GM19452 (cell line): ENCODE measurements around the gene LMO4.

Source experiments
- ATAC-seq: cut with Tn5 transposase; IDR thresholded peaks from one replicate; pipeline ENCODE4 v1.9.1; 2021; ENCODE audit not compliant: unreplicated experiment

The LMO4 gene

GRCh38 chr1:87327376-87328271, 1.1 kb upstream of the LMO4 start:
- no peak for ATAC-seq

GRCh38 chr1:87329051-87329525, 408 bp downstream of the LMO4 start:
- no peak for ATAC-seq

GRCh38 chr1:87329526-87330056, 911 bp downstream of the LMO4 start:
- ATAC-seq: no peak

DNA sequence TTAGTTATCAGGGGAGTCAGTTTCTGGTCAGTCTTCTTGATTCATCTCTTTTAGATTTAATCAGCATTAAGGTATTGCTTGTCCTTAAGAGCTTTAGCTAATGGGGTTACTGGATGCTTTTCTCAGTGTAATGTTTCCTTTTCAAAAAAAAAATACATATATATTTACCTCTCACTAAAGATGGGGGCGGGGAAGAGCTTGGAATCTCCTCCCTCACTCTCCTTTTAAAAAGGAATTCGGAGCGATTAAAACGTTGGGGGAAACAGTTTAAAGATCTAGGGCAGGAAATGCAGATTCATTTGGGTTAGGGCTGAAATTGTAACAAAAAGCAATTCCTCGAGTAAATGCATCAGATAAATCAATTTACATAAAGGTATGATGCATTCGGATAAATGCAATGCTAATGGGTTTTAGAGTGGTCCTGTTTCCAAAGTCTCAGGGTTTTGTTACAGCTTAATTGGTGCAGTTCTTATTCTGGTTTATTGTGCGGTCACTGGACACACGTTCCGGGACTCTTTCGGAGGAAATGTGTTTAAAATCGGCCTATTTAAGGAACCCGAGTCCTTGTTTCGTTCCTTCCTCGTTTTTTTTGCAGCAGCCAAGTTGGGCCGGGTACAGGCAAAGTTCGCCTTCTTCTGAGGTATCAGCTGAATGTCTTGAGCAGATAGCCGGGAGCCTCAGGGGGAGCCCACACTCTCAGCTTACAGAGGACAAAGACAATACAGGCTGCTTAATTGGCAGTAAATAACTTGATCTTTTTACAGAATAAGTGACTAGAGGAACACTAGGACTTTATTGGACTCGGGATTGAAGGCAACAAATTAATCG, 1.6 kb downstream of the LMO4 start:
- ATAC-seq: no peak

DNA sequence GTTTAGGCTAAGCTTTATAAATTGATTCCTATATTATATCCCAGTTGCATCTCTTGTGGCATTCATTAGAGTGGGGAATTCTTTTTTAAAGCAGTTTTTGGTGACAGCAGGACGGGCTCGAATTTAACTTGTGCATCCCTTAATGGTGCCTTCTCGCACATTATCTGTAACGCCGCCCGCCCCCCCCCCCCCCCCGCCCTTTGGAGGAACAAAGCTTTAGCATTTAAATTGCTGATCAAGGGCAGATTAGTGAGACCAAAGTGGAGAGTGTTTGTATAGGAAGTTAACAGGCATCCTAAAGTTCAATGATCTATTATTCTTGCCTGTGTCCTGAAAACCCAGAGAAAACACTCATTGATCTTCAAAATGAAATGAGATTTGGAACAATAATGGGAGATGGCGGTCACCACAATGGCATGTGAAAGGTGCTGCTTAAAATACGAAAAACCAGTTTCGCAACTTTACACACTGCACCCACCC, 2.2 kb downstream of the LMO4 start:
- ATAC-seq: no peak

GRCh38 chr1:87331365-87332241, 2.9 kb downstream of the LMO4 start:
- no peak for ATAC-seq

DNA sequence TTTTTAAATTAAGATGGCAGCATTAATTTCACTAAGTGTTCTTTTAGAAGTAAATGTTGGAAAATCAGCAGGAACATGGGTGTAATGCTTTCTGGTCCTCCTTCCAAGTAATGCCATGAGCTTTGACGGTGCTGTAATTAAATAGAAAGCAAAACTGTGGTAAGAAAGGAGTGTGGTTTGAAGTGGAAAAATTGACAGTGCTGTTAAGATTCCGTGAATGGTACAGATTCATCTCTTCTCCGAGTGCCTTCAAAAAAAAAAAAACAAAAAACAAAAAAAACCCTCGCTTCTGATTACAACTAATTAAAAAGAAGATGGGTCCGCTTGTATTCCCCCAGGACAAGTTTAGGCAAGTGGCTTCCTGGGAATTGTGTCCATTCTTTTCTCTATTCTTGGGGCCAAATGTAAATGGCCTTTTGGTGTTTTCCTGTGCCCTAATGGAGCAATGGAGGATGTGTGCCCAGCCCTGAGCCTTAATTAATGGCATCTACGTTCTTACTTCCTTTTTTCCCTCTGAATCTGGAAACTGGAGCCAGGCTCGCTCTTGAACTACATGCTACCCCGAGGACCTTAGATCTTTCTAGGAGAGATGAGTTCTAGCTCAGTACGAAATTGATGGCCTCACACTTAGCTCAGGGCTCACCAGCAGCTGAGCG, 5.1 kb downstream of the LMO4 start:
- no peak for ATAC-seq

GRCh38 chr1:87334351-87335174, 5.9 kb downstream of the LMO4 start:
- peak; percentile 0 for ATAC-seq

GRCh38 chr1:87335175-87335884, 6.7 kb downstream of the LMO4 start:
- peak; percentile 45 for ATAC-seq

DNA sequence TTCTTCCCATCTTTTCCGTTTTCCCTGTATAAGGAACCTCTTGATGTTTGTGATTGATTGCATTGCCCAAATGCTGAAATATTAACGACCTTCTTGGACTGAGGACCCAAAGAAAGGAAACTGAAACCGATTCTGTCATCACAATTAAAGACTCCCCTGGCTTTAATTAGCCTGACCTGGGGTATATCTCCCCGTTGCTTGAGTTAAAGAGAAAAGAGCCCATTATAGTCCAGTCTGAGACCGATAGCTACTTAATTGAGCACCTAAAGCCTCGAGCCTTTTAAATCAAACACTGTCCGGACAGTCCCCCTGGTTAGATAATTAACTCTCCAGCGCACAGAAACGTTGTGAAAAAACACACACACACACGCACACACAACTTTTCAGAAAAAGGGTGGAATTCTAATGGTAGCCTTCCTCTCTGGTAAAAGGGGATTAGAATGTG, 8.0 kb downstream of the LMO4 start:
- ATAC-seq: no peak

GRCh38 chr1:87337606-87338005, 8.9 kb downstream of the LMO4 start:
- no peak for ATAC-seq

- ATAC-seq: no peak
Observed at GRCh38 chr1:87338566-87338965, 9.9 kb downstream of the LMO4 start.

DNA sequence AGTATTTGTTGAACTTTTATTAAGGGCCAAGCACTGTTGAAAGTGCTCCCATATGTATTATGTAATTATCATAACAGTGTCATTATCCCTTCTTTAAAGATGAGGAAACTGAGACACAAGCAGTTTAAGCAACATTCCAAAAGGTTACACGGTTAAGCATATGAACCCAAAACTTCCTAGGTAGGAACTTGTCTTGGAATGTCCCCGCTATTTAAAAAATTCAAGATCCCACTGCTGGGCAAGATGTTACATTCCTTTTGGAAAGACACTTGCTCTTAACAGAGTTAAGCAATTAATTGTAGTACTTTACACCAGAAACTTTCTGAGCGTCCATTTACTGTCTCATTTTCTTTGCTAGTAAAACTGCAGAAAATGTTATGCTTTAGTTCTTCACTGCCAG, 15.6 kb downstream of the LMO4 start:
- no peak for ATAC-seq

- no peak for ATAC-seq
Observed at GRCh38 chr1:87346130-87346814, 17.6 kb downstream of the LMO4 start.

DNA sequence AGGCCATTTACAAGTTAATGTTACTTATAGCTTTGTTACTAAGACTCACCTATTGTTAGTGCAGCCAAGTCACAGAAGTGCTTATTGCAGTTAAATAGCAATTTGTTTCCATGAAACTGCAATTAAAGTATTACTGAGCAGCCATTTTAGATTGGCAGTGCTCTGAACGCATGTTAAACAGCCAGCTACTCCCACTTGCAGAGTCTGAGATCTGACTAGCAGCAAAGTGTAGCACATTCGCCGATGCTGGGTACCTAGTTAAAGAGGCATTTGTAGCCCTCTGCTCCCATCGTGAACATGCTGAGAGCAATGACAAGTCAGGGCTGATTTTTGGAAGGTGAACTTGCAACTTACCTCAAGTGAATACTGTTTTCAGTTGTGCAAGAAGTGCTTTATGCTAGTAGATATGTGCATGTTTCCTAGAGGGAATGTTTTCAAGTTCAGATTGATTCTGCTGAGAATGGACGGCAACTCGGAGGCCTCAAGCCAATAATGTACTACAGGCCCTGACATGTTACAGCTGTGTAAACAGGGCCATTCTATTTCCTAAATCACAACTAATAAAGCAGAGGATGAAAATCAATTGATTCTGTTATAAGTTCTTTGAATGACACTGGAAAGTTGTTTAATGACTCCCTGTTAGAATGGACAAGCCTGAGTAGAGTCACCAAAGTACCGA, 19.8 kb downstream of the LMO4 start:
- ATAC-seq: no peak

GRCh38 chr1:87349036-87349435, 20.4 kb downstream of the LMO4 start:
- no peak for ATAC-seq

- ATAC-seq: no peak
Observed at GRCh38 chr1:87355894-87356293, 27.2 kb downstream of the LMO4 start.
